ENCODE data around the gene OR4E1.

GRCh38 chr14:21653331-21653885 lies 20.2 kb downstream of the OR4E1 start, which contains the start of gene OR4E2:
- no peak for TF ChIP-seq CTCF (IDR thresholded peaks at IDR 0.05)
- TF ChIP-seq POLR2A (IDR thresholded peaks at IDR 0.05) = no peak
